ENCODE data around the gene BUB1B.

- no peak for TF ChIP-seq MEF2A (IDR thresholded peaks at IDR 0.05; ENCODE audit: control insufficient read depth, low read depth, low read length)
- TF ChIP-seq GATA2 (CRISPR knock-in tag; IDR thresholded peaks at IDR 0.05), result no peak
- no peak for TF ChIP-seq RAD21 (CRISPR knock-in tag; conservative IDR thresholded peaks at IDR 0.05 in 1 of 2, IDR thresholded peaks at IDR 0.05 in 1 of 2)
- TF ChIP-seq RFX5 (IDR thresholded peaks at IDR 0.05; ENCODE audit: low read depth, low read length), result no peak
- TF ChIP-seq ZBTB8A (IDR thresholded peaks at IDR 0.05; ENCODE audit: partially characterized antibody), result no peak
- no peak for TF ChIP-seq ZFP36 (IDR thresholded peaks at IDR 0.05; ENCODE audit: low read depth, low read length, partially characterized antibody)
- no peak for TF ChIP-seq CREM (IDR thresholded peaks at IDR 0.05; ENCODE audit: low read depth)
- no peak for TF ChIP-seq RBM17 (IDR thresholded peaks at IDR 0.05; ENCODE audit: borderline replicate concordance, low read depth, low read length)
- no peak for TF ChIP-seq ZNF217 (CRISPR knock-in tag; IDR thresholded peaks at IDR 0.05)
These were observed 37.7 kb downstream of the BUB1B start for GRCh38 chr15:40198355-40199085.

All from K562 (cell line).